ENCODE measurements around the gene GRAMD1B.

- no peak for TF ChIP-seq CTCF (IDR thresholded peaks at IDR 0.05; ENCODE audit: low read depth, low read length, missing input control)
- TF ChIP-seq, protein P1, sequence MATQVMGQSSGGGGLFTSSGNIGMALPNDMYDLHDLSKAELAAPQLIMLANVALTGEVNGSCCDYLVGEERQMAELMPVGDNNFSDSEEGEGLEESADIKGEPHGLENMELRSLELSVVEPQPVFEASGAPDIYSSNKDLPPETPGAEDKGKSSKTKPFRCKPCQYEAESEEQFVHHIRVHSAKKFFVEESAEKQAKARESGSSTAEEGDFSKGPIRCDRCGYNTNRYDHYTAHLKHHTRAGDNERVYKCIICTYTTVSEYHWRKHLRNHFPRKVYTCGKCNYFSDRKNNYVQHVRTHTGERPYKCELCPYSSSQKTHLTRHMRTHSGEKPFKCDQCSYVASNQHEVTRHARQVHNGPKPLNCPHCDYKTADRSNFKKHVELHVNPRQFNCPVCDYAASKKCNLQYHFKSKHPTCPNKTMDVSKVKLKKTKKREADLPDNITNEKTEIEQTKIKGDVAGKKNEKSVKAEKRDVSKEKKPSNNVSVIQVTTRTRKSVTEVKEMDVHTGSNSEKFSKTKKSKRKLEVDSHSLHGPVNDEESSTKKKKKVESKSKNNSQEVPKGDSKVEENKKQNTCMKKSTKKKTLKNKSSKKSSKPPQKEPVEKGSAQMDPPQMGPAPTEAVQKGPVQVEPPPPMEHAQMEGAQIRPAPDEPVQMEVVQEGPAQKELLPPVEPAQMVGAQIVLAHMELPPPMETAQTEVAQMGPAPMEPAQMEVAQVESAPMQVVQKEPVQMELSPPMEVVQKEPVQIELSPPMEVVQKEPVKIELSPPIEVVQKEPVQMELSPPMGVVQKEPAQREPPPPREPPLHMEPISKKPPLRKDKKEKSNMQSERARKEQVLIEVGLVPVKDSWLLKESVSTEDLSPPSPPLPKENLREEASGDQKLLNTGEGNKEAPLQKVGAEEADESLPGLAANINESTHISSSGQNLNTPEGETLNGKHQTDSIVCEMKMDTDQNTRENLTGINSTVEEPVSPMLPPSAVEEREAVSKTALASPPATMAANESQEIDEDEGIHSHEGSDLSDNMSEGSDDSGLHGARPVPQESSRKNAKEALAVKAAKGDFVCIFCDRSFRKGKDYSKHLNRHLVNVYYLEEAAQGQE (IDR thresholded peaks at IDR 0.05), result no peak
These were observed 155.6 kb downstream of the GRAMD1B start for GRCh38 chr11:123585706-123586105.

Measured in liver (tissue), 2 donors.